HepG2 (cell line): ENCODE measurements around the gene C2orf81. TPM values are rescaled to one million over a fixed set of nuclear protein-coding genes. Genes with fewer than 3 reads are reported as not detected.

Experiments
- CBX1 ChIP-seq: IDR thresholded peaks from one replicate; pipeline ENCODE4 v1.6.1; 2016; ENCODE audit warnings: antibody characterized with exemption, low read depth
- CENPT ChIP-seq: sonication (generic); formaldehyde crosslinking; IDR thresholded peaks from 2 replicates; pipeline ENCODE4 v1.8.0; 2022; ENCODE audit warnings: low read depth, mild to moderate bottlenecking, moderate library complexity, missing genetic modification reagents
- HMGXB3 ChIP-seq: sonication (generic); formaldehyde crosslinking; IDR thresholded peaks from 2 replicates; pipeline ENCODE4 v1.4.0; 2020; ENCODE audit warnings: missing genetic modification reagents, borderline replicate concordance
- HNRNPLL ChIP-seq: fragments of 200-400 bp; formaldehyde crosslinking; IDR thresholded peaks from 2 replicates; pipeline ENCODE4 v1.6.1; 2017; ENCODE audit warnings: mild to moderate bottlenecking, low read depth, low read length; ENCODE audit not compliant: poor library complexity, severe bottlenecking
- KLF15 ChIP-seq: sonication (generic); formaldehyde crosslinking; IDR thresholded peaks from 2 replicates; pipeline ENCODE4 v1.8.1; 2023; ENCODE audit warnings: borderline replicate concordance, mild to moderate bottlenecking, inconsistent platforms, missing genetic modification reagents, mixed read lengths
- KLF6 ChIP-seq: IDR thresholded peaks from 2 replicates; pipeline ENCODE4 v1.8.0; 2016; ENCODE audit warnings: missing biosample characterization, missing genetic modification reagents
- MBNL3 ChIP-seq: fragments of 250-450 bp; sonication (Bioruptor Pico); conservative IDR thresholded peaks from 2 replicates; pipeline ENCODE4 v1.8.0; 2022; ENCODE audit warnings: mild to moderate bottlenecking, inconsistent platforms
- NCOA2 ChIP-seq: sonication (generic); formaldehyde crosslinking; IDR thresholded peaks from 2 replicates; pipeline ENCODE4 v1.8.0; 2022; ENCODE audit warnings: inconsistent platforms
- SRSF1 ChIP-seq: fragments of 200-400 bp; formaldehyde crosslinking; optimal IDR thresholded peaks from 2 replicates; pipeline ENCODE3; 2017; ENCODE audit warnings: mild to moderate bottlenecking, low read depth, low read length, moderate library complexity
- TBX2 ChIP-seq: sonication (generic); formaldehyde crosslinking; IDR thresholded peaks from 2 replicates; pipeline ENCODE4 v1.5.0; 2020; ENCODE audit warnings: missing genetic modification reagents, mild to moderate bottlenecking, borderline replicate concordance
- TFAP4 ChIP-seq: sonication (generic); IDR thresholded peaks from 2 replicates; pipeline ENCODE4 v1.6.1; 2016; ENCODE audit warnings: low read depth, borderline replicate concordance
- TIGD3 ChIP-seq: sonication (generic); formaldehyde crosslinking; IDR thresholded peaks from 2 replicates; pipeline ENCODE4 v1.5.1; 2020; ENCODE audit warnings: mild to moderate bottlenecking, missing genetic modification reagents, borderline replicate concordance
- TOPORS ChIP-seq: sonication (generic); formaldehyde crosslinking; IDR thresholded peaks from 2 replicates; pipeline ENCODE4 v1.8.0; 2023; ENCODE audit warnings: mild to moderate bottlenecking, missing genetic modification reagents
- TRIM24 ChIP-seq: sonication (generic); formaldehyde crosslinking; IDR thresholded peaks from 2 replicates; pipeline ENCODE4 v1.8.0; 2022; ENCODE audit warnings: mild to moderate bottlenecking, missing genetic modification reagents
- U2AF1 ChIP-seq: fragments of 200-400 bp; formaldehyde crosslinking; optimal IDR thresholded peaks from 2 replicates; pipeline ENCODE3; 2017; ENCODE audit warnings: mild to moderate bottlenecking, low read depth, low read length
- ZBTB43 ChIP-seq: sonication (generic); formaldehyde crosslinking; conservative IDR thresholded peaks from 2 replicates; pipeline ENCODE4 v1.4.0; 2020; ENCODE audit warnings: missing genetic modification reagents
- ZNF441 ChIP-seq: sonication (generic); formaldehyde crosslinking; IDR thresholded peaks from 2 replicates; pipeline ENCODE4 v1.7.0; 2021; ENCODE audit warnings: missing genetic modification reagents, borderline replicate concordance
- ZNF7 ChIP-seq: IDR thresholded peaks from 2 replicates; pipeline ENCODE4 v1.6.1; 2016; ENCODE audit warnings: missing biosample characterization, missing genetic modification reagents
- polyA plus RNA-seq, 8 experiments: library from polyadenylated mRNA; depleted of rRNA in 3 of 8; stranded (reverse) in 7 of 8; unstranded in 1 of 8; fragments of >200 nt; fragmentation: Illumina TruSeq in 4 of 8; extraction: Trizol in 4 of 8; gene quantifications; 2 replicates each; pipeline versions ENCODE4 v1.2.1 to v1.2.3, GENCODE V29; 2011 to 2016; ENCODE audit warnings: low read depth in 4 of 8, missing spikeins in 1 of 8, mixed read lengths in 1 of 8; ENCODE audit not compliant: insufficient read depth in 1 of 8
- total RNA-seq, 5 experiments: library from RNA; depleted of rRNA; stranded (reverse); fragments of >200 nt; fragmentation: Illumina TruSeq; extraction: Trizol; gene quantifications; 2 replicates each; pipeline ENCODE4 v1.2.3, GENCODE V29; 2016; ENCODE audit warnings: low read depth in 1 of 5

C2orf81 gene
- total and polyA plus RNA-seq, 2 of the 13 experiments (the other 11 are each of a cell fraction or from before 2014, with no cell fraction given): 0.15 to 0.17 TPM

- TF ChIP-seq ZBTB43 (CRISPR knock-in tag) (peak; percentile 73; the same call in 1 of the 2 replicates), U2AF1 (no peak), ZNF441 (CRISPR knock-in tag) (no peak), CBX1 (no peak), HMGXB3 (CRISPR knock-in tag) (no peak), NCOA2 (CRISPR knock-in tag) (peak; percentile 69), HNRNPLL (peak; percentile 56), KLF6 (CRISPR knock-in tag) (no peak), CENPT (CRISPR knock-in tag) (no peak; the same call in 1 of the 2 replicates), TFAP4 (peak; percentile 79), KLF15 (CRISPR knock-in tag) (no peak), SRSF1 (peak; percentile 89), TBX2 (CRISPR knock-in tag) (peak; percentile 89), TOPORS (CRISPR knock-in tag) (peak; percentile 71; the same call in 1 of the 2 replicates), TRIM24 (CRISPR knock-in tag) (no peak), ZNF7 (CRISPR knock-in tag) (no peak), MBNL3 (no peak), TIGD3 (CRISPR knock-in tag) (0 out of 2 replicates have a peak, but pooled peaks have one; percentile 53)
Observed at GRCh38 chr2:74429487-74430451, 8.3 kb upstream of the C2orf81 start (continued).
